Astrocyte (in vitro differentiated cells and primary cell): ENCODE data around the gene TCN1.

ENCODE experiments used
- EZH2 ChIP-seq: IDR thresholded peaks from 2 replicates; pipeline ENCODE4 v1.6.1; 2012; ENCODE audit warnings: mild to moderate bottlenecking, low read length, inconsistent platforms; ENCODE audit not compliant: insufficient read depth
- TF ChIP-seq, protein P1 (sequence below): IDR thresholded peaks from 2 replicates; pipeline ENCODE4 v1.5.1; 2011; ENCODE audit warnings: low read depth, mild to moderate bottlenecking, inconsistent platforms, low read length, moderate library complexity; ENCODE audit not compliant: insufficient read depth

- TF ChIP-seq, protein P1, sequence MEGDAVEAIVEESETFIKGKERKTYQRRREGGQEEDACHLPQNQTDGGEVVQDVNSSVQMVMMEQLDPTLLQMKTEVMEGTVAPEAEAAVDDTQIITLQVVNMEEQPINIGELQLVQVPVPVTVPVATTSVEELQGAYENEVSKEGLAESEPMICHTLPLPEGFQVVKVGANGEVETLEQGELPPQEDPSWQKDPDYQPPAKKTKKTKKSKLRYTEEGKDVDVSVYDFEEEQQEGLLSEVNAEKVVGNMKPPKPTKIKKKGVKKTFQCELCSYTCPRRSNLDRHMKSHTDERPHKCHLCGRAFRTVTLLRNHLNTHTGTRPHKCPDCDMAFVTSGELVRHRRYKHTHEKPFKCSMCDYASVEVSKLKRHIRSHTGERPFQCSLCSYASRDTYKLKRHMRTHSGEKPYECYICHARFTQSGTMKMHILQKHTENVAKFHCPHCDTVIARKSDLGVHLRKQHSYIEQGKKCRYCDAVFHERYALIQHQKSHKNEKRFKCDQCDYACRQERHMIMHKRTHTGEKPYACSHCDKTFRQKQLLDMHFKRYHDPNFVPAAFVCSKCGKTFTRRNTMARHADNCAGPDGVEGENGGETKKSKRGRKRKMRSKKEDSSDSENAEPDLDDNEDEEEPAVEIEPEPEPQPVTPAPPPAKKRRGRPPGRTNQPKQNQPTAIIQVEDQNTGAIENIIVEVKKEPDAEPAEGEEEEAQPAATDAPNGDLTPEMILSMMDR = no peak
- TF ChIP-seq EZH2 = no peak
These were observed 54.1 kb downstream of the TCN1 start for GRCh38 chr11:59812220-59812619.
